HepG2 (cell line): Measurements from ENCODE around the gene RBBP8NL. TPM values are rescaled to one million over a fixed set of nuclear protein-coding genes. Genes with fewer than 3 reads are reported as not detected.

Experiments
- IRF2 ChIP-seq: IDR thresholded peaks from 2 replicates; pipeline ENCODE4 v1.6.1; 2018; ENCODE audit warnings: missing genetic modification reagents, missing compliant biosample characterization
- KLF16 ChIP-seq, 2 experiments: sonication (generic) in 1 of 2; formaldehyde crosslinking in 1 of 2; IDR thresholded peaks; 2 replicates each; pipeline versions ENCODE4 v1.6.1 to v1.8.0; 2016 to 2023; ENCODE audit warnings: missing genetic modification reagents in 2 of 2, missing compliant biosample characterization in 1 of 2
- KMT2A ChIP-seq: sonication (generic); formaldehyde crosslinking; IDR thresholded peaks from 2 replicates; pipeline ENCODE4 v1.4.0; 2020; ENCODE audit warnings: missing genetic modification reagents
- REL ChIP-seq: sonication (generic); formaldehyde crosslinking; conservative IDR thresholded peaks from 2 replicates; pipeline ENCODE4 v1.8.0; 2022; ENCODE audit warnings: mild to moderate bottlenecking, missing genetic modification reagents, moderate library complexity
- ZFP36L2 ChIP-seq: sonication (generic); formaldehyde crosslinking; IDR thresholded peaks from 2 replicates; pipeline ENCODE4 v1.4.0; 2020; ENCODE audit warnings: missing genetic modification reagents
- ZMAT3 ChIP-seq: sonication (generic); formaldehyde crosslinking; conservative IDR thresholded peaks from 2 replicates; pipeline ENCODE4 v1.7.0; 2021; ENCODE audit warnings: missing genetic modification reagents
- ZNF264 ChIP-seq: sonication (generic); formaldehyde crosslinking; IDR thresholded peaks from 2 replicates; pipeline ENCODE4 v1.4.0; 2020; ENCODE audit warnings: missing genetic modification reagents
- ZNF772 ChIP-seq: sonication (generic); formaldehyde crosslinking; IDR thresholded peaks from 2 replicates; pipeline ENCODE4 v1.5.0; 2020; ENCODE audit warnings: mild to moderate bottlenecking, missing genetic modification reagents
- polyA plus RNA-seq, 8 experiments: library from polyadenylated mRNA; depleted of rRNA in 3 of 8; stranded (reverse) in 7 of 8; unstranded in 1 of 8; fragments of >200 nt; fragmentation: Illumina TruSeq in 4 of 8; extraction: Trizol in 4 of 8; gene quantifications; 2 replicates each; pipeline versions ENCODE4 v1.2.1 to v1.2.3, GENCODE V29; 2011 to 2016; ENCODE audit warnings: low read depth in 4 of 8, missing spikeins in 1 of 8, mixed read lengths in 1 of 8; ENCODE audit not compliant: insufficient read depth in 1 of 8
- total RNA-seq, 5 experiments: library from RNA; depleted of rRNA; stranded (reverse); fragments of >200 nt; fragmentation: Illumina TruSeq; extraction: Trizol; gene quantifications; 2 replicates each; pipeline ENCODE4 v1.2.3, GENCODE V29; 2016; ENCODE audit warnings: low read depth in 1 of 5
- TF ChIP-seq, protein P1 (sequence below): sonication (generic); formaldehyde crosslinking; IDR thresholded peaks from 2 replicates; pipeline ENCODE4 v1.5.0; 2020; ENCODE audit warnings: mild to moderate bottlenecking, missing genetic modification reagents
- TF ChIP-seq, protein P2 (sequence below): IDR thresholded peaks from 2 replicates; pipeline ENCODE4 v1.6.1; 2018; ENCODE audit warnings: missing genetic modification reagents, mild to moderate bottlenecking, missing compliant biosample characterization
- TF ChIP-seq, protein P3 (sequence below): IDR thresholded peaks from 2 replicates; pipeline ENCODE4 v1.6.1; 2016; ENCODE audit warnings: low read depth
- TF ChIP-seq, protein P4 (sequence below): sonication (generic); formaldehyde crosslinking; IDR thresholded peaks from 2 replicates; pipeline ENCODE4 v1.5.1; 2020; ENCODE audit warnings: missing genetic modification reagents, mild to moderate bottlenecking, borderline replicate concordance
- TF ChIP-seq, protein P5 (sequence below): sonication (generic); formaldehyde crosslinking; IDR thresholded peaks from 2 replicates; pipeline ENCODE4 v1.4.0; 2020; ENCODE audit warnings: missing genetic modification reagents, mild to moderate bottlenecking, borderline replicate concordance
- TF ChIP-seq, protein P6 (sequence below): sonication (generic); formaldehyde crosslinking; IDR thresholded peaks from 2 replicates; pipeline ENCODE4 v1.8.1; 2023; ENCODE audit warnings: missing genetic modification reagents, inconsistent platforms, borderline replicate concordance

Gene RBBP8NL
- total and polyA plus RNA-seq, 2 of the 13 experiments (the other 11 are each of a cell fraction or from before 2014, with no cell fraction given), result 0.69 to 0.86 TPM

DNA sequence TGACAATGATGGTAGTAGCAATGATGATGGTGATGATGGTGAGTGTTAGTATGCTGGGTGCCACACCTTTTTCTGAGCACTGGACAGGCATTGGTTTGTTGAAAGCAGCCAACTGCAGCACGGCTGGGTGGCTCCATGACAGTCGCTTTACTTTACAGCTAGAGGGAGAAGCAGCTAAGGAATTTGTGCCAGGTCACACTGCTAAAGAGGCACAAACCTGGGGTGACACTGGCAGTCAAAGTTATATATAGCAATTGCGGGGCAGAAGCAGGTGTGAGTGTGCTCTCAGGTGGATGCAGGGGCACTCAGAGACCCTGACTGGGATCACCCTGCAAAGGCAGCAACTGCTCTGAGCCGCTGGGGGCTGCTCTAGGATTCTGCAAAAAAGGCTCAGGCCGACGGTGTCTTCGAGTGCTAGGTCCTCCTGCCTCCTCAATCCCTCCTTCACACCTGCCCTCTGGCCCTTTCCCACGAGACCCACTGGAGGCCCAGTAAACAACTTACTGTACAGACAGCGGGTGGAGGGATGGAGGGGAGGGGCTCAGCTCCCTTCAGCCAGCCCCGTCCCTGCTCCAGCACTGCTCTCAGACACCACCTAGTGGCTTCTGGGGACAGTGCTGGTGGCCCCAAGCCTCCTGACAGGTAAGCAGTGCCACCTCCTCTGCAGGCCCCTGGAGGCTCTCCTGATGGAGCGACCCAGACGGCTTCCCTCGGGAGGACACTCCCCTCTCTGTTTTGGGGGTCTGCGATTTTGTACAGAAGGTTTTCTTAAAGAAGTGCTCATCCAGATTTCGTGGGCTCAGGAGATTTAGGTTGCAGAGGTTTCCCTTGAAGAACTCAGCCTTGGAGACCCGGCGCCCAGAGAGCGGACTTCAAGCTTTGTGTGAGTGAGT lies 44.8 kb downstream of the RBBP8NL start (continued):
- TF ChIP-seq KMT2A (CRISPR knock-in tag), result peak; percentile 75
- TF ChIP-seq, protein P1, sequence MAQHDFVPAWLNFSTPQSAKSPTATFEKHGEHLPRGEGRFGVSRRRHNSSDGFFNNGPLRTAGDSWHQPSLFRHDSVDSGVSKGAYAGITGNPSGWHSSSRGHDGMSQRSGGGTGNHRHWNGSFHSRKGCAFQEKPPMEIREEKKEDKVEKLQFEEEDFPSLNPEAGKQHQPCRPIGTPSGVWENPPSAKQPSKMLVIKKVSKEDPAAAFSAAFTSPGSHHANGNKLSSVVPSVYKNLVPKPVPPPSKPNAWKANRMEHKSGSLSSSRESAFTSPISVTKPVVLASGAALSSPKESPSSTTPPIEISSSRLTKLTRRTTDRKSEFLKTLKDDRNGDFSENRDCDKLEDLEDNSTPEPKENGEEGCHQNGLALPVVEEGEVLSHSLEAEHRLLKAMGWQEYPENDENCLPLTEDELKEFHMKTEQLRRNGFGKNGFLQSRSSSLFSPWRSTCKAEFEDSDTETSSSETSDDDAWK (CRISPR knock-in tag), result no peak
- TF ChIP-seq, protein P2, sequence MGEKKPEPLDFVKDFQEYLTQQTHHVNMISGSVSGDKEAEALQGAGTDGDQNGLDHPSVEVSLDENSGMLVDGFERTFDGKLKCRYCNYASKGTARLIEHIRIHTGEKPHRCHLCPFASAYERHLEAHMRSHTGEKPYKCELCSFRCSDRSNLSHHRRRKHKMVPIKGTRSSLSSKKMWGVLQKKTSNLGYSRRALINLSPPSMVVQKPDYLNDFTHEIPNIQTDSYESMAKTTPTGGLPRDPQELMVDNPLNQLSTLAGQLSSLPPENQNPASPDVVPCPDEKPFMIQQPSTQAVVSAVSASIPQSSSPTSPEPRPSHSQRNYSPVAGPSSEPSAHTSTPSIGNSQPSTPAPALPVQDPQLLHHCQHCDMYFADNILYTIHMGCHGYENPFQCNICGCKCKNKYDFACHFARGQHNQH, result peak; percentile 74; the same call in 1 of the 2 replicates
- peak; percentile 84 for TF ChIP-seq ZNF772 (CRISPR knock-in tag)
- peak; percentile 52 to 89; a peak in 2 of 4 replicates for TF ChIP-seq KLF16 (CRISPR knock-in tag; IDR thresholded peaks at IDR 0.05)
- TF ChIP-seq ZNF264, result peak; percentile 86
- TF ChIP-seq, protein P3, sequence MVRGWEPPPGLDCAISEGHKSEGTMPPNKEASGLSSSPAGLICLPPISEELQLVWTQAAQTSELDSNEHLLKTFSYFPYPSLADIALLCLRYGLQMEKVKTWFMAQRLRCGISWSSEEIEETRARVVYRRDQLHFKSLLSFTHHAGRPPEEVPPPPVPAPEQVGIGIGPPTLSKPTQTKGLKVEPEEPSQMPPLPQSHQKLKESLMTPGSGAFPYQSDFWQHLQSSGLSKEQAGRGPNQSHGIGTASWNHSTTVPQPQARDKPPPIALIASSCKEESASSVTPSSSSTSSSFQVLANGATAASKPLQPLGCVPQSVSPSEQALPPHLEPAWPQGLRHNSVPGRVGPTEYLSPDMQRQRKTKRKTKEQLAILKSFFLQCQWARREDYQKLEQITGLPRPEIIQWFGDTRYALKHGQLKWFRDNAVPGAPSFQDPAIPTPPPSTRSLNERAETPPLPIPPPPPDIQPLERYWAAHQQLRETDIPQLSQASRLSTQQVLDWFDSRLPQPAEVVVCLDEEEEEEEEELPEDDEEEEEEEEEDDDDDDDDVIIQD (CRISPR knock-in tag), result peak; percentile 63; the same call in 1 of the 2 replicates
- TF ChIP-seq IRF2, result peak; percentile 75
- TF ChIP-seq, protein P4, sequence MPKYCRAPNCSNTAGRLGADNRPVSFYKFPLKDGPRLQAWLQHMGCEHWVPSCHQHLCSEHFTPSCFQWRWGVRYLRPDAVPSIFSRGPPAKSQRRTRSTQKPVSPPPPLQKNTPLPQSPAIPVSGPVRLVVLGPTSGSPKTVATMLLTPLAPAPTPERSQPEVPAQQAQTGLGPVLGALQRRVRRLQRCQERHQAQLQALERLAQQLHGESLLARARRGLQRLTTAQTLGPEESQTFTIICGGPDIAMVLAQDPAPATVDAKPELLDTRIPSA (CRISPR knock-in tag), result peak; percentile 73; the same call in 1 of the 2 replicates
- no peak for TF ChIP-seq ZFP36L2 (CRISPR knock-in tag)
- no peak for TF ChIP-seq REL (CRISPR knock-in tag)
- TF ChIP-seq, protein P5, sequence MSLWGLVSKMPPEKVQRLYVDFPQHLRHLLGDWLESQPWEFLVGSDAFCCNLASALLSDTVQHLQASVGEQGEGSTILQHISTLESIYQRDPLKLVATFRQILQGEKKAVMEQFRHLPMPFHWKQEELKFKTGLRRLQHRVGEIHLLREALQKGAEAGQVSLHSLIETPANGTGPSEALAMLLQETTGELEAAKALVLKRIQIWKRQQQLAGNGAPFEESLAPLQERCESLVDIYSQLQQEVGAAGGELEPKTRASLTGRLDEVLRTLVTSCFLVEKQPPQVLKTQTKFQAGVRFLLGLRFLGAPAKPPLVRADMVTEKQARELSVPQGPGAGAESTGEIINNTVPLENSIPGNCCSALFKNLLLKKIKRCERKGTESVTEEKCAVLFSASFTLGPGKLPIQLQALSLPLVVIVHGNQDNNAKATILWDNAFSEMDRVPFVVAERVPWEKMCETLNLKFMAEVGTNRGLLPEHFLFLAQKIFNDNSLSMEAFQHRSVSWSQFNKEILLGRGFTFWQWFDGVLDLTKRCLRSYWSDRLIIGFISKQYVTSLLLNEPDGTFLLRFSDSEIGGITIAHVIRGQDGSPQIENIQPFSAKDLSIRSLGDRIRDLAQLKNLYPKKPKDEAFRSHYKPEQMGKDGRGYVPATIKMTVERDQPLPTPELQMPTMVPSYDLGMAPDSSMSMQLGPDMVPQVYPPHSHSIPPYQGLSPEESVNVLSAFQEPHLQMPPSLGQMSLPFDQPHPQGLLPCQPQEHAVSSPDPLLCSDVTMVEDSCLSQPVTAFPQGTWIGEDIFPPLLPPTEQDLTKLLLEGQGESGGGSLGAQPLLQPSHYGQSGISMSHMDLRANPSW (CRISPR knock-in tag), result no peak
- TF ChIP-seq, protein P6, sequence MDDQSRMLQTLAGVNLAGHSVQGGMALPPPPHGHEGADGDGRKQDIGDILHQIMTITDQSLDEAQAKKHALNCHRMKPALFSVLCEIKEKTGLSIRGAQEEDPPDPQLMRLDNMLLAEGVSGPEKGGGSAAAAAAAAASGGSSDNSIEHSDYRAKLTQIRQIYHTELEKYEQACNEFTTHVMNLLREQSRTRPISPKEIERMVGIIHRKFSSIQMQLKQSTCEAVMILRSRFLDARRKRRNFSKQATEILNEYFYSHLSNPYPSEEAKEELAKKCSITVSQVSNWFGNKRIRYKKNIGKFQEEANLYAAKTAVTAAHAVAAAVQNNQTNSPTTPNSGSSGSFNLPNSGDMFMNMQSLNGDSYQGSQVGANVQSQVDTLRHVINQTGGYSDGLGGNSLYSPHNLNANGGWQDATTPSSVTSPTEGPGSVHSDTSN (CRISPR knock-in tag), result no peak; the same call in 1 of the 2 replicates
- TF ChIP-seq ZMAT3 (CRISPR knock-in tag), result 0 out of 2 replicates have a peak, but pooled peaks have one; percentile 46
